ENCODE measurements around the gene OLIG1. TPM values are rescaled to one million over a fixed set of nuclear protein-coding genes. Genes with fewer than 3 reads are reported as not detected.

OLIG1 gene
- total RNA-seq, 1 experiment from 2014 or later: not detected

DNA sequence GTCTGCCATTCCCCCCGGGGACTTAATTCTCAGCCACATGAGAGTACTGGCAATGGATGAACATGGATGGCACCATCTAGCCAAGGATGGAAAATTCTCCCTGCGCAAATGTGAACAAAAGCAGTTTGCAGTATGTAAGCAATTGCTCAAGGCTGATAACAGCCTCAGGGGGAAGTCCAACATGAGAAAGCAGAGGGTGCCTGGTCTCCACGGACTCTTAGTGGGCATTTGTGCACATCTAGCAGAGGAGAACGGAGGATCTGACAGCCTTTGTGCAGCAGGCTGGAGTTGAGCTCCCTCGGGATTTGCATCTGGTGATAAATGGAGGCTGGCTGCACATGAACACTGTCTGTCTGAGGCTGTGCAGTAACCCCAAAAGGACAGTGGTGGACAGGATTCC, 13.9 kb upstream of the OLIG1 start:
- H3K4me1 ChIP-seq: no peaks in the 10 kb centered on the region
- no peak overlapping the region for H3K4me3 ChIP-seq (ENCODE audit: low read depth, low read length)
- H3K9me3 Mint-ChIP-seq (ENCODE audit: unreplicated experiment): no peaks in the 10 kb centered on the region
- H3K27ac Mint-ChIP-seq (ENCODE audit: unreplicated experiment): no peak overlapping the region
- no peaks in the 10 kb centered on the region for H3K9me3 ChIP-seq
- intact Hi-C loops (cut with micrococcal nuclease; ENCODE audit: unreplicated experiment): no loop called here
- H3K27me3 ChIP-seq (replicated peaks; ENCODE audit: control insufficient read depth, insufficient read depth, low read length): peaks cover 2% of the 10 kb centered on the region
- no TSS peak for BruUV-seq (replicated peaks)
- no peak overlapping the region for H3K4me3 Mint-ChIP-seq (ENCODE audit: unreplicated experiment)
- H3K4me1 Mint-ChIP-seq (ENCODE audit: low read depth, unreplicated experiment): no peaks in the 10 kb centered on the region
- ChIA-PET POLR2A (no interaction called here), CTCF (no interaction called here)
- TF ChIP-seq, protein P1, sequence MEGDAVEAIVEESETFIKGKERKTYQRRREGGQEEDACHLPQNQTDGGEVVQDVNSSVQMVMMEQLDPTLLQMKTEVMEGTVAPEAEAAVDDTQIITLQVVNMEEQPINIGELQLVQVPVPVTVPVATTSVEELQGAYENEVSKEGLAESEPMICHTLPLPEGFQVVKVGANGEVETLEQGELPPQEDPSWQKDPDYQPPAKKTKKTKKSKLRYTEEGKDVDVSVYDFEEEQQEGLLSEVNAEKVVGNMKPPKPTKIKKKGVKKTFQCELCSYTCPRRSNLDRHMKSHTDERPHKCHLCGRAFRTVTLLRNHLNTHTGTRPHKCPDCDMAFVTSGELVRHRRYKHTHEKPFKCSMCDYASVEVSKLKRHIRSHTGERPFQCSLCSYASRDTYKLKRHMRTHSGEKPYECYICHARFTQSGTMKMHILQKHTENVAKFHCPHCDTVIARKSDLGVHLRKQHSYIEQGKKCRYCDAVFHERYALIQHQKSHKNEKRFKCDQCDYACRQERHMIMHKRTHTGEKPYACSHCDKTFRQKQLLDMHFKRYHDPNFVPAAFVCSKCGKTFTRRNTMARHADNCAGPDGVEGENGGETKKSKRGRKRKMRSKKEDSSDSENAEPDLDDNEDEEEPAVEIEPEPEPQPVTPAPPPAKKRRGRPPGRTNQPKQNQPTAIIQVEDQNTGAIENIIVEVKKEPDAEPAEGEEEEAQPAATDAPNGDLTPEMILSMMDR (IDR thresholded peaks at IDR 0.05; ENCODE audit: insufficient read depth in 1 of 2, low read depth in 1 of 2, low read length in 1 of 2, severe bottlenecking in 1 of 2, unreplicated experiment in 1 of 2): no peak
- no peak for DNase-seq
- no peaks in the 10 kb centered on the region for H3K36me3 ChIP-seq (ENCODE audit: control insufficient read depth, insufficient read depth, low read length)
- H3K27me3 Mint-ChIP-seq (ENCODE audit: insufficient read depth, unreplicated experiment): peaks cover 25% of the 10 kb centered on the region
- H3K36me3 Mint-ChIP-seq (ENCODE audit: insufficient read depth, unreplicated experiment): no peaks in the 10 kb centered on the region

GRCh38 chr21:33057385-33057940, 12.5 kb upstream of the OLIG1 start:
- Mint-ChIP-seq H3K27me3 (ENCODE audit: insufficient read depth, unreplicated experiment) (peaks cover 26% of the 10 kb centered on the region), H3K9me3 (ENCODE audit: unreplicated experiment) (no peaks in the 10 kb centered on the region), H3K4me3 (ENCODE audit: unreplicated experiment) (no peak overlapping the region), H3K4me1 (ENCODE audit: low read depth, unreplicated experiment) (no peaks in the 10 kb centered on the region), H3K36me3 (ENCODE audit: insufficient read depth, unreplicated experiment) (no peaks in the 10 kb centered on the region), H3K27ac (ENCODE audit: unreplicated experiment) (no peak overlapping the region)
- BruUV-seq (replicated peaks): no TSS peak
- Histone ChIP-seq H3K9me3 (no peaks in the 10 kb centered on the region), H3K27me3 (replicated peaks; ENCODE audit: control insufficient read depth, insufficient read depth, low read length) (peaks cover 2% of the 10 kb centered on the region), H3K4me3 (ENCODE audit: low read depth, low read length) (no peak overlapping the region), H3K4me1 (no peaks in the 10 kb centered on the region), H3K36me3 (ENCODE audit: control insufficient read depth, insufficient read depth, low read length) (no peaks in the 10 kb centered on the region)
- TF ChIP-seq, protein P1 (IDR thresholded peaks at IDR 0.05; ENCODE audit: insufficient read depth in 1 of 2, low read depth in 1 of 2, low read length in 1 of 2, severe bottlenecking in 1 of 2, unreplicated experiment in 1 of 2): no peak
- POLR2A ChIA-PET: no interaction called here
- CTCF ChIA-PET: no interaction called here
- DNase-seq: no peak
- intact Hi-C loops (cut with micrococcal nuclease; ENCODE audit: unreplicated experiment): no loop called here

GRCh38 chr21:33058527-33058926, 11.4 kb upstream of the OLIG1 start:
- H3K9me3 Mint-ChIP-seq (ENCODE audit: unreplicated experiment): no peaks in the 10 kb centered on the region
- POLR2A ChIA-PET: no interaction called here
- intact Hi-C loops (cut with micrococcal nuclease; ENCODE audit: unreplicated experiment): no loop called here
- Histone ChIP-seq H3K27me3 (replicated peaks; ENCODE audit: control insufficient read depth, insufficient read depth, low read length) (peaks cover 2% of the 10 kb centered on the region), H3K4me1 (no peaks in the 10 kb centered on the region), H3K4me3 (ENCODE audit: low read depth, low read length) (no peak overlapping the region), H3K36me3 (ENCODE audit: control insufficient read depth, insufficient read depth, low read length) (no peaks in the 10 kb centered on the region), H3K9me3 (no peaks in the 10 kb centered on the region)
- no peak overlapping the region for H3K27ac Mint-ChIP-seq (ENCODE audit: unreplicated experiment)
- BruUV-seq (replicated peaks): no TSS peak
- H3K4me1 Mint-ChIP-seq (ENCODE audit: low read depth, unreplicated experiment): no peaks in the 10 kb centered on the region
- DNase-seq: no peak
- TF ChIP-seq, protein P1 (IDR thresholded peaks at IDR 0.05; ENCODE audit: insufficient read depth in 1 of 2, low read depth in 1 of 2, low read length in 1 of 2, severe bottlenecking in 1 of 2, unreplicated experiment in 1 of 2): no peak
- CTCF ChIA-PET: no interaction called here
- H3K4me3 Mint-ChIP-seq (ENCODE audit: unreplicated experiment): no peak overlapping the region
- H3K27me3 Mint-ChIP-seq (ENCODE audit: insufficient read depth, unreplicated experiment): peaks cover 29% of the 10 kb centered on the region
- H3K36me3 Mint-ChIP-seq (ENCODE audit: insufficient read depth, unreplicated experiment): no peaks in the 10 kb centered on the region
